ENCODE measurements around the gene IMPG2. TPM values are rescaled to one million over a fixed set of nuclear protein-coding genes. Genes with fewer than 3 reads are reported as not detected.

The IMPG2 gene
- total RNA-seq, result under 0.01 TPM in 1 of 2 replicates, not detected in the other

GRCh38 chr3:101320475-101320874 lies at the start of gene IMPG2:
Gene IMPG2, minus strand, starts transcription at chr3:101320575. Its CDS starts 203 bp downstream, at chr3:101320372.

Other genes starting within 250 kb of the IMPG2 start
- 3.1 and 3.4 TPM in 2 replicates for gene SENP7, start 192.6 kb upstream of the IMPG2 start, total RNA-seq
- 18.8 and 21.2 TPM in 2 replicates for gene TRMT10C, start 241.3 kb upstream of the IMPG2 start, total RNA-seq